Cortex of kidney (tissue), 1 donor: ENCODE data around the gene HEXIM1.

Source experiments
- DNase-seq: peaks from one replicate; lab custom pipeline; 2025; lab: John Stamatoyannopoulos, UW

Gene HEXIM1

DNA sequence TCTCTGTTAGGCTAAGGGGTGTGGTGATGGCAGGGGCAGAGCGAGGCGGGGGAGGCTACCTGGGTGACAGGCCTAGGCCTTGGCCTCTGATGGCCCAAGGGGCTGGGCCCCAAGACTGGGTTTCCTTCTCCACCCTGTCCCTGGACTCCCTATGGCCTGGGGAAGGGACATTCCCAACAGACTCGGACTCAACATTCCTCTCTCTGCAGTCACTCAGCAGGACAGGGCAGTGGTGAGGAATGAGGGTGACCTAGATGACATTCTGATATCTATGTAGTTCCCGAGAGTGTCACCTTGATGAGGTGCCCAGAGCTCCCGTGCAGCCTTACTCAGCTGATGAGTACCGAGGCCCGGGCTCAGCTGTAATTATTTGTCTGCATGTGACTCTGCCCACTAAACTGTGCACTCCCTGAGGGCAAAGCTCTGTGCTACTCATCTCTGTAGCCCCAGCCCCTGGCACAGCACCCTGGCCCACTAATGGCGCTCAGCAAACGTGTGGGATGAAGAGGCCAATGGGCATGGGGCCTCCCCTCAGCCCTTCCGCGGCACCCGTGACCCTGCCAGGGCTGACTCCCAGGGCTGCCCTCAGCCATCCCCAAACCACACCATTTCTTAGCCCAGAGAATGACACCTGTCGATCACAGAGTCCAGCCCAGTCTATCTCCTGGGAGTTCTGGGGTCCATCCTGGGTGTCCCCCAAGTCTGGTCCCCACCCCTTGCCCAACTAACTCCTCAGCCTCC lies 18.2 kb upstream of the HEXIM1 start:
- DNase-seq = no peak

DNA sequence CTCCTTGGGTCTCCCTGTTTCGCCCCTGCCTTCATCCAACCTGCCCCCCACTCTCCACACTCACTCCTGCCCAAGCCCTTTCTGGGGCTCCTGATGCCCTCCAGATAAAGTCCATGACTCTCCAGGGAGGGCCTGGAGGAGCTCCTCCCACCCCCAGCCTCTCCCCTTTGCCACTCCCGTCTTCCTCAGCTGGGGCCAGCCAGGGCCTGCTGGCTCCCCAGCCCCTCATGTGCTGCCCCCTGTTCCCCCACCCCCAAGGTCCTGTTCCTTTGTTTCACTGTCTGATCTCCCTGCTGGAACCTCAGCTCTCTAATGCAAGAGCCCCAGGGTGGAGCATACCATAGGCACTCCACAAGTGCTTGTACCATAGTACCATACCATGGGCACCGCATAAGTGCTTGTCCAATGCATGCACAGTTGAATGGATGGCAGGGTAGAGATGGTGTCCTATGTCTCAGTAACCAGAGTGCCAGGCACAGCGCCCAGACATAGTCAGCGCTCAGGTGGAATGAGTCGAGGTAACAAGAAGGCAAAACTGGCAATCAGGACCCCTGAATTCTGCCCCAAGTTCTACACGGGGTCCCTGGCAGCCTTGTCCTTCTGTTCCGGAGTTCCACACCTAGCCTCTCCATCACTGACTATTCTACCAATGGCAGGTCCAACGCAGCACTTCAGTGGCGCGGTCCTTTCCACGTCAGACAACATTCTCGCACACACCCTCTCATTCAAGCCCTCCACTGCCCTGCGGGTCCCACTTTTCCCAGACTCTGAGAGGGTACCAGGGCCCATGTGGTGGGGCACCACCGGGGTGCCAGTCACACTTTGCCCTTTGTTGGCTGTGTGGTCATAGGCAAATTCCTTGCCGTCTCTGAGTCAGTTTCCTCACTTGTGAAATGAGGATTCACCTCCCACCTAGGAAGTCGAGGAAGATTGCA lies 17.3 kb upstream of the HEXIM1 start:
- DNase-seq = no peak

DNA sequence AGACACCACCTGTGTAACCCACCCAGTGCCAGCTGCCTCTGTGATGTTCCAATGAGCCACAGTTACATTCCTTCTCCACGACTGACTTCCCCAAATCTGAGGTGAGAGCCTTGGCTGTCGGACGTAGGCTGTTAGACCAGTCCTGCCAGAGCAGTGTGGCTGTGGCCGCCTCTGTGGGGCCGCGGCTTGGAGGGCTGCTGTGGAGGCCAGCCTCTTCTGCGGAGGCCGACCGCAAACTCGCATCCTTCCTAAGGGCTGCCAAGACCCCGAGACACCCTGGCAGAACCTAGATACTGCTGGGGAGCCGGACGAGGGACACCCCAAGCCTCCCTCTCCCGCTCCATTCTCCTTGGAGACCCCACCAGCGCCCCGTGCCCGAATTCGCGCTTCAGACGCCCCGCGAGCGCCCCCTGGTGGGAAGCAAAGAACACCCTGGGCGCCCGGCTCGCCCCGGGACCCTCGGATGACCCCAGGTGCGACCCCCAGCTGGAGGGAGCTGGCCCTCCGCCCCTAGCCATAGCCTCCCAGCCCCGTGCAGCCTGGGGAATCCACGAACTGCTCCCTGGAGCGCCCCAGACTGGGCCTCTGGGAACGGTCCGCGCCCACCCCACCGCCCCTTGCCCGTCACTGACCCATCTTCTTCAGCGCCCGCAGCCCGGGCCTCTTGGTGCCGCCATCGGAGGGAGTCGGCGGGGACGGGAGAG lies 16.5 kb upstream of the HEXIM1 start:
- no peak for DNase-seq

DNA sequence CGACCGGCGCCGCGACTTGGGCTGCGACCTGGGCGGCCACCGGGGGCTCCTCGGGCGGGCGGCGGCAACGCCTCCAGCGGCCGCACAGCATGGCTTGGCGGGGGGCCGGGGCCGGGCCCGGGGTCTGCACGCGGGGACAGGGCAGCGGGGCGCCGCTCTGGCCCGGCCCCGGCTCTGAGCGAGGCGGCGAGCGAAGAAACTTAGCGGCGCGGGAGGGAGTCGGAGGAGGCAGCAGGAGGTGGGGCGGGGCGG lies 16.0 kb upstream of the HEXIM1 start, which contains the start of gene PLCD3:
TSS of gene PLCD3 (minus strand) at position 196 of the 252 bp plus-strand sequence. CDS start at position 91, 105 bp downstream.
- no peak for DNase-seq

DNA sequence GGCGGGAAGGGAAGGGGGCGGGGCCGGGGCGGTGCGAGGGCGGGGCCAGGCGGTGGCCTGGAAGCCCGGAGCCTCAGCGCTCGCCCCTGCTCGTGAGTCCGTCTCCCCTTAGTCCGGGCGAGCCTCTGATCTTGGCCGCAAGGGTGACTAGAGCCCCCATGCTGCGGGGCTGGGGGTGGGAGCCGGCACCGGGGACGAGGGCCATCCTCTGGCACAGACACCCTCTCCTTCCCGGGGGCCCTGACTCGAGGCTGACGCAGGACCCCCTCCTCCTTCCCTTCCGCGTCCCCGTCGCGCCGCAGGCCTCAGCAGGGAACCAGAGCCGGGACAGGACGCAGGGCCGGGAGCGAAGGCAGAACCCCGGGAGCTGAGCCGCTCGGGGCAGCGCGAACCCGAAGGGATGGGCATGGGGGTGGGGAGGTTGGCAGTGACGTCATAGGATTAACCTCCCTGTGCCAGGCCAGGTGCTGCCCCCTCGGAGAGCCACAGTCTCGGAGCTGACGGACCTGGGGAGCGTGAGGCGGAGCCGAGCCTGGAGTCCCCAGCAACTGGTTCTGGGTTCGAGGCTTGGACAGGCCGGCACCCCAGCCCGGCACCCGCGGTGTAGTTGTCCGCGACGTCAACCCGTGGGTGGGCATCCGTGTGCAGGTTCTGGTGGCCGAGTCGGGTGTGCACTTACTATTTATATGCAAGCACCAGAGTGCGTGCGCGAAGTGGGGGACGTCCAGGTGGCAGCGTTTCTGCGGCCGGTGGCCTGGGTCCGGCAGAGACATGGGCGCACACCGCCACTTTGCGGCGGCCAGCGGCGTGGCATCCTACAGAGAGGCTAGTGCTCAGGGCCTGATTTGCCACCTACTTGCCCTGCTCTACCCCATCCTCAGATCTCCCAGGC lies 15.5 kb upstream of the HEXIM1 start:
- no peak for DNase-seq

DNA sequence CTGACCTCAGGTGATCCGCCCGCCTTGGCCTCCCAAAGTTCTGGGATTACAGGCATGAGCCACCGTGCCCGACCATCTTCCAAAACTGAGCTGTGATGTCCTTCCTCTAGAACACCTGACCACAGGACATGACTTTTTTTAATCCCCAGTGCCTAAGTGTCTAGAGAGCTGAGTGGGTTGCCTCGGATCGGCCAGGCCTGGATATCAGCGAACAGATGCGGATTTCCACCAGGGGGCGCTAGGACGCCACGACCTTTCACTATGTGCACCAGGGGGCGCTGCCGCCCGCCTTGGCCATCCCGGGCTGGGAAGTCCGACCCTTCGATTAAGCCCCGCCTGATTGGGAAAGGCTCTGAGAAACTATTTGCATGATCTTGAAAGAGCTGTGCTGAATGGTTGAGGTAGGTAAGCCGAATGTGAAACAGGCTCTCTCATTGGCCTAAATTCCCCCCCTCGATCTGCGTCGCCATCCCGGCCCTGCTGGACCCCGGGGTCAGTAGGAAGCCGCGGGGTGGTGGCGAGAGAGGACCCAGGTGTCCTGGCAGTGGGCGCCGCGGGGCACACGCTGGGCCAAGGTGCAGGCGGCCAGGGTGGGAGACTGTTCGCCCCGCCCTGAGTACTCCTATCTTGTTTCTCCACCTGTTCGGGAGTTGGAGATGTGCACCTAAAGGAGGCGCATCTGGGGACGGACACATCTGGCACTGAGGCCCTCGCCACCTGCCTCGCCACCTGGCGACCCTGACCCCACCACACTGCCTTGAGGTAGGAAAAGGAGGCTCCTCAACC lies 12.9 kb upstream of the HEXIM1 start, which contains the start of gene ACBD4:
TSS of gene ACBD4 (plus strand) at position 496 of the 786 bp plus-strand sequence. CDS start 458 bp downstream, outside the sequence.
- DNase-seq = no peak

DNA sequence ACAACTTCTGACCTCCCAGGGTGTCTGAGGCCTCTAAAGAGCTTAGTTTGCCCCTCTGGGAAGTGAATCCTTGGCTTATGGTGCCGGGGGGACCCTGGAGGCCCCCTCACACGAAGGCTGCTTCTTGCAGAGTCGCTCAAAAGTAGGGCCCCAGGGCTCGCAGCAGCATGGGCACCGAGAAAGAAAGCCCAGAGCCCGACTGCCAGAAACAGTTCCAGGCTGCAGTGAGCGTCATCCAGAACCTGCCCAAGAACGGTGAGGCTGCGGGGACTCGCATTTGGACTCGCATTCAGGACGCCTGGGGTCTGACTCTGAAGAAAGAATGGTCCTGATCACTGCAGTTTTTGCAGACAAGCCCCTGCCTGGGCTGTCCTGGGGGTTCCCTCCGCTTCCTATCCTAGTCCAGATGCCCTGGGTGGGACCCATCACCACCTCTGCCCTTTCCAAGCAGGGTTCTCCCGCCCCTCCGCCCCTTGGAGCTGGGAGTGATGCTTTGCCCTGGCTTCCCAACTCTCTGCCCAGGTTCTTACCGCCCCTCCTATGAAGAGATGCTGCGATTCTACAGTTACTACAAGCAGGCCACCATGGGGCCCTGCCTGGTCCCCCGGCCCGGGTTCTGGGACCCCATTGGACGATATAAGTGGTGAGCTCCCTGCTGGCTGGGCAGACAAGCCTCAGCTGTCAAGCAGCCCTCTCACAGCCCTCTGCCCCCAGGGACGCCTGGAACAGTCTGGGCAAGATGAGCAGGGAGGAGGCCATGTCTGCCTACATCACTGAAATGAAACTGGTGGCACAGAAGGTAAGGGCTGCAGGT lies 12.1 kb upstream of the HEXIM1 start:
- DNase-seq = no peak

DNA sequence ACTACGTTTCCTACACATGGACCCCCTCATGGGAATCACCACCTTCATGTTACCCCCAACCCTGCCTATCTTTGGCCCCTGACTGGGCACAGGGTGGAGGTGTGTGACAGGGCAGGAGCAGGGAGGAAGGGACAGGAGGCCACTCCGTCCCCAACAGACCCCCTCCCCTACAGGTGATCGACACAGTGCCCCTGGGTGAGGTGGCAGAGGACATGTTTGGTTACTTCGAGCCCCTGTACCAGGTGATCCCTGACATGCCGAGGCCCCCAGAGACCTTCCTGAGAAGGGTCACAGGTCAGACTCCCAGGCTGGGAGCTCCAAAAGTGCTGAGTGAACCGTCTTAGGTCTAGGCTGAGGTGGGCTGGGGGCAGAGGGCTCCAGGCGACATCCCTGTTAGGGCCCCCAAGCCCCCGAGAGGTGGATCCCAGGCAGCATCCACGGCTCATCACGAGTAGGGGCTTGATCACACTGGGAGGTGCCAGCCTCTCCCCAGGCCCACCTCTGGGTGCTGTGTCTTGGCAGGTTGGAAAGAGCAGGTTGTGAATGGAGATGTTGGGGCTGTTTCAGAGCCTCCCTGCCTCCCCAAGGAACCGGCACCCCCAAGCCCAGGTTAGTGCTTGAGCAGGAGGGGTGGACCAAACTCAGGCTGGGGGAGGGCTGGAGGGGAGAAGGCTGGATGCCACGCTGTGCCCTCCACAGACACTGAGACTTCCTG lies 11.3 kb upstream of the HEXIM1 start:
- DNase-seq = no peak

DNA sequence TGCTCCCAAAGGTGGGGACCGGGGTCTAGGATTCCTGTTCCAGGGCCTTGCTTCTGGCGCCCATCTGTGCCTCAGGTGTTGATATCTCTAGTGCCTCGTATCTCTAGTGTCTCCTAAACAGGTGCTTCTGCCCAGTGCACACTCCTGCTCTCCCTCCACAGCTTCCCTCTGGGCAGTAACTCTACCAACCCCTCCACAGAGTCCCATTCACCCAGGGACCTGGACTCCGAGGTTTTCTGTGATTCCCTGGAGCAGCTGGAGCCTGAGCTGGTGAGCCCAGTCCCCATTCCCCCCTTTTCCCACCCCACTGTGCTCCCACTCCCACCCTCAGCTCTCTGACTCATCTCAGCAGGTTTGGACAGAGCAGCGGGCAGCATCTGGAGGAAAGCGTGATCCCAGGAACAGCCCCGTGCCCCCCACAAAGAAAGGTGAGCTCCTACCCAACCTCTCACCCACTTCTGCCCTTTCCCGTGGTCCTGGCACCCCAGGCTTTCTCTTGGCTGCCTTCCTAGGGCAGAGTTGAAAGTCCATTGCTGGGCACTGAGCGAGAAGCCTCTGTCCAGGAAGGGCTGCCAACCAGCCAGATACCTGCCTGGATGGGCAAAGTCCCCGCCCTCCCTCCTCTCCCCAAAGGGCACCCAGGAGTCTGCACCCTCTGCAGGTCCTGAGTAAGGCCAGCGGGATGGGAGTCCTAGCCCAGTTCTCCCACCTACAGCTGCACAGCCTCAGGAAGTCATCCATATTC lies 10.5 kb upstream of the HEXIM1 start:
- no peak for DNase-seq

DNA sequence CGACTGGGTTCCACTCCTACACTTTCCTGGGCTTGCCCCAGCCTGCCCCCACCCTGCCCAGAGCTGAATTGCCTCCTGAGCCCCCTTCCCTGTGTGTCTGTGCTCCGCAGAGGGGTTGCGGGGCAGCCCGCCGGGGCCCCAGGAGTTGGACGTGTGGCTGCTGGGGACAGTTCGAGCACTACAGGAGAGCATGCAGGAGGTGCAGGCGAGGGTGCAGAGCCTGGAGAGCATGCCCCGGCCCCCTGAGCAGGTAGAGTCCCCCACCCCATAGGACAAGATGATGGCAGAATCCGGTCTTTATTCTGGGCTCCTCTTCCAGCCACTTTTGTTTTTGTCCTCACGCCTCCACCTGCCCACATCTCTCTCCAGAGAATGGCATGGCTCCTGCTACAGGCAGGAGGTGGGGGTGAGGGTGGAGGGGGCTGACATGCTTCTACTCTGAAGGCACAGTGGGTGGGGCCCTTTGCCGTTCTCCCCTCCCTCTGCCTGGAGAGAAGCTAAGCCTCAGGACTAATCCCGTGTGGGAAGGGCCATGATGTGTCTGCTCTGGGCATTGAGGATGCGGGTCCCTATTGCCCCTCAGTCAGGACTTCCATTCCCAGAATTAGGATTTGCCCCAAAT lies 9.3 kb upstream of the HEXIM1 start:
- no peak for DNase-seq

DNA sequence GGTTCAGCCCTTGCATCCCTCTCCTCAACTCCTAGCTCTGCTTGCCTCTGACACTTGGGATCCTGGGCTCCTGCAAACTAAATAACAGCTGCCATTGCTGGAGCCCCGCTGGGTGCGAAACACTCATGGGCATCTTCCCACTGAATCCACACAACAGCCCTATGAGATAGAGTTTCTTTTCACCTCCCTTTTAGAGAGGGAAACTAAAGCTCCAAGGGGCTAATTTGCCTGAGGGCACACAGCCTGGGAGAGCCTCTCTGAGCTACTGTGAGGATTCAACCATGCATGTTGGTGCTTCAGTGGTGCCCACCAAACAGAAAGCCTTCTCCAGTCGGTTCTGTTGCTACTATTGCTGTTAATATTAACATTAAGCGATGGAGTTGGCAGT lies 8.7 kb upstream of the HEXIM1 start:
- no peak for DNase-seq

DNA sequence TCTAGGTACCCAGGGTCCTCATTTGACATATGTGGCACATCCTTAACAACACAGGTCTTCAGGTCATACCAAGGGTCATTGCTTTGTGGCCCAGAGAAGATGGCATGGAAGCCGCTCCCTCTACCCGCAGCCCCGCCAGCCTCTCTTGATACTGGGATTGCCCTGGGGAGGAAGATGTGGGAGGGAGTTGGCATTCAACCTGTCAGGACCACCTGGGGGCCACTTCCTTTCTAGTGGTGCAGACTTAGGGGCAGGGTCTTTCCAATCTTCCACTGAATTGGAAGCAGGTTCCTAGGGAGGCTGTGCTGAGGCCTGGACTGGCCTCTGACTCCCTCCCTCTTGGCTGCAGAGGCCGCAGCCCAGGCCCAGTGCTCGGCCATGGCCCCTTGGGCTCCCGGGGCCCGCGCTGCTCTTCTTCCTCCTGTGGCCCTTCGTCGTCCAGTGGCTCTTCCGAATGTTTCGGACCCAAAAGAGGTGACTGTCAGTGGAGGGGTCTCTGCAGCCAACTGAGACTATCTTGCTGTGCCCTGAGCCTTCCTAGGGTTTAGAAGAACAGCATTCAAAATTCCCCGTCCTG lies 5.1 kb upstream of the HEXIM1 start:
- no peak for DNase-seq

DNA sequence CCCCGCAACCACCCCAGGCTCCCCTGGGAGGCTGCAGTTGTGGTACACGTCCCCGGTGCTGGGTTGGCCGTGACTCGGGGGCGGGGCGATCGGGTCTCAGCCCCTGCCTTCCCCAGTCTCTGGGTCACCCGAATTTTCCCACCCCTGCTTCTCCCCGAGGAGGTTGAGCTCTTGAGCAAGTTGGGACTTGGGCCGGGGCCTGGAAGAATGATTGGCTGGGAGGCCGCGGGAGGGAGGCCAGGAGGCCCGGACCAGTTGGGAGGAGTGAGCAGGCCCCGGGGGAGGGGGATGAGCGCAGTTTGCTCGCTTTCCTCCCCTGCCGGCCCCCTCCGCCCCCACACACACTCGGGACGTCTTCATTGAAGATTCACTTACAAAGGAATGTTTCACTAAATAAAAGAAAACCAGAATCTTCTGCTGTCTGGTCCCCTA lies 4.5 kb upstream of the HEXIM1 start:
- DNase-seq = no peak

DNA sequence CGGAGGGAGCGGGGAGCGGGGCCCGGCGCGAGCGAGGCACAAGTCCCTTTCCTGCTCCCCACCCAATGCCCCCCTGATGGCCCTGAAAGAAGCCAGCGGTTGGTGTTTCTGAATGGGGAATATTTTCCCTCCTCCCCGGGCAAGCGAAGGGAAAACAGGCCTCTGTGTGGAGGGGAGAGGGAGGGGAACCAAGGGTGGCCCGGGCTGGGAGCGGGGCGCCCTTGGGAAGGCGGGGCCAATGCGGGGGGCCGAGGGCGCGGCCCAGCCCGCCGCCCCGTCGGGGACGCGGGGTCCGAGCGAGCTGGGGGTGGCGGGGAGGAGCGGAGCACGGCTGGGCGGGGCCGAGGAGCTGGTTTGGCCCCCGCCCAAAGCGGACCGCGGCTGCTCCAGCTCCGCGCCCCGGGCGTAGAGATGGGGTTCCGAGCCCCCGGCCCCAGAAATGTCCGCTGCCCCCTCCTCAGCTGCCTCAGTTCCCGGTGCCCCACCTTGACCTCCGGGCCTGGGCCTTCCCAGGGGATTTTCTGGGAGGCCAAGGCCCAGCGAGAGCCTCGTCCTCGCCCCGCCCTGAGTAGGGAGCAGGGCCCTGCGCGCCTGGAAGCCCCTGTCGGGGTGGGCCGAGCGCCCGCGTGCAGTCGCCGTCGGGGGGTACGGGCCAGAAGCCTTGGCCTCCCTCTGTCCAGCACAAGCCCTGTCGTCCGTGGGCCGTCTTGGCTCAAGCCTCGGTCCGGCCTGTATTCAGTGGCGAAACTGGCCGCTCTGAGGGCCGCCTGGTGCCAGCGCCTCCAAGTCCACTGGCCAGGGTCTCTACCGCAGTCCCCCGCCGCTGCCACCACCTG lies 3.9 kb upstream of the HEXIM1 start:
- no peak for DNase-seq

DNA sequence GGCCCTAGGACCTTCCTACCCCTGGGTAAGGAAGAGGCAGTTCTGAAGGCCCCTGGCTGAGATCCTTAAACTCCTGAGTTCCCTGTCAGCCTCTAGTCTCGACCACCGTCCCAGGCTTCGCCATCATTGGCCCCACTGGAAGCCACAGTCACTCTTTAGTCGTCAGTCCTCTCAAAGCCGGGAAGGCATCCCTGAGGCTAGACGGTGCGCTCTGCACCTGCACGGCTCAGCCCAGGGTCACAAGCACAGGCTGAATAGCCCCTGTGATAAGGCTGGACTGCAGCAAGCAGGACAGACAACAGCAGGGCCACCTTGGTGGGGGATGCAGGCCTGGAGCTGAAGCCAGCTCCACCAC lies 3.3 kb upstream of the HEXIM1 start:
- DNase-seq = no peak

DNA sequence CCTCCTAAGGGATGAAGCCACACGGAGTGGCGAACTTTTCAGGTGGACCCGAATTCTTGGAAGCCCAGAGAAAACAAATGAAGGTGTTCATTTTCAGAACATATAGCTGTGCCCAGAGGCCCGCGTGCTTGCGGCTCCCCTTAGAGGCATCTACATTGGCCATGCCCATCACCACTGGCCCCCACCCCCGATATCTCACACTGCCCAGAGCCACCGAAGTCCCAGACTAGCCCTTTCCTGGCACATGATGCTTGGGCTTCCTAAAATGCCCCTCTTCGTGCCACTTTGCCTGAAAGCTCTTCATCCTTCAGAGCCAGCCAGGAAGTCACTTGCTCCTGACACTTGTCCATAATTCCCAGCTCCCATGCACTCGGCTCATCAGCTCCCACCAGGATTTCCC lies 2.1 kb upstream of the HEXIM1 start:
- DNase-seq = no peak

DNA sequence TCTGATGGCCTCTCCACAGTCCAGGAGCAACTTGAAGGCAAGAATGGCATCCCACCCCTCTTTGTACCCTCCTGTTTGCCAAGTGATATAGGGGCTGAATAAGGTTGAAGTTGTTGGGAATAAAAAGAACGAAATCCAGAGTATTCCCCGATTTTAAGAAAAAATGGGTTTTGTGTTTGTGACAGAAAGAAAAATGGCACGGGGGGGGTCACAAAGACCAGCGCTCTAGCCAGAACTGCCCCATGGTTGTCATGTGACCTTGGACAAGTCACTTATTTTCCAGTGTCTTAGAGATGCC lies 1.7 kb upstream of the HEXIM1 start:
- no peak for DNase-seq
